WTC11 (cell line): ENCODE results near the gene AQP2. TPM values are rescaled to one million over a fixed set of nuclear protein-coding genes. Genes with fewer than 3 reads are reported as not detected.

ENCODE experiments used
- ATAC-seq: fragments of 200-7000 bp; cut with Tn5 transposase; 2 replicates; pipeline ENCODE4 v1.10.0; 2021; ENCODE audit warnings: mild to moderate bottlenecking, moderate library complexity
- CTCF ChIA-PET: fragments of 300-600 bp; sonication (Branson Sonifier 250); formaldehyde crosslinking; loops from one replicate; lab custom pipeline; 2021; ENCODE audit warnings: antibody characterized with exemption; lab: Charles Lee
- POLR2A ChIA-PET: fragments of 350-600 bp; sonication (Branson Sonifier 250); formaldehyde crosslinking; loops from one replicate; lab custom pipeline; 2021; ENCODE audit warnings: antibody characterized with exemption; lab: Charles Lee
- DNase-seq: peaks from one replicate; pipeline ENCODE4 v3.0.0; 2021; ENCODE audit warnings: low spot score
- H3K27ac Mint-ChIP-seq: 2 replicates; pipeline ENCODE4 v1.8.0; 2021; ENCODE audit warnings: mixed read lengths
- H3K27me3 Mint-ChIP-seq: 2 replicates; pipeline ENCODE4 v1.8.0; 2021; ENCODE audit warnings: low read depth, mild to moderate bottlenecking, moderate library complexity, mixed read lengths
- H3K36me3 Mint-ChIP-seq: 2 replicates; pipeline ENCODE4 v1.8.0; 2021; ENCODE audit warnings: mixed read lengths
- H3K4me1 Mint-ChIP-seq: 2 replicates; pipeline ENCODE4 v1.8.0; 2022; ENCODE audit warnings: mixed read lengths
- H3K4me3 Mint-ChIP-seq: 2 replicates; pipeline ENCODE4 v1.8.0; 2021; ENCODE audit warnings: mild to moderate bottlenecking, moderate library complexity, mixed read lengths
- H3K9me3 Mint-ChIP-seq: 2 replicates; pipeline ENCODE4 v1.8.0; 2021; ENCODE audit warnings: mixed read lengths
- E2F4 ChIP-seq: sonication (generic); formaldehyde crosslinking; IDR thresholded peaks from 2 replicates; pipeline ENCODE4 v1.8.1; 2022; ENCODE audit warnings: low read depth, mild to moderate bottlenecking, moderate library complexity, missing genetic modification reagents, borderline replicate concordance
- EMX1 ChIP-seq: fragments of 250-450 bp; sonication (Bioruptor Pico); IDR thresholded peaks from 2 replicates; pipeline ENCODE4 v1.8.0; 2021; ENCODE audit warnings: mild to moderate bottlenecking
- FOXK1 ChIP-seq: sonication (generic); formaldehyde crosslinking; IDR thresholded peaks from 2 replicates; pipeline ENCODE4 v1.8.0; 2022; ENCODE audit warnings: mild to moderate bottlenecking, moderate library complexity, missing genetic modification reagents
- FOXP4 ChIP-seq: sonication (generic); formaldehyde crosslinking; IDR thresholded peaks from 2 replicates; pipeline ENCODE4 v1.8.0; 2022; ENCODE audit warnings: mild to moderate bottlenecking, missing genetic modification reagents
- HMGA2 ChIP-seq: fragments of 250-450 bp; sonication (Bioruptor Pico); IDR thresholded peaks from 2 replicates; pipeline ENCODE4 v1.4.0; 2021; ENCODE audit warnings: mild to moderate bottlenecking, moderate library complexity
- JAZF1 ChIP-seq: fragments of 250-450 bp; sonication (Bioruptor Pico); IDR thresholded peaks from 2 replicates; pipeline ENCODE4 v1.9.0; 2021; ENCODE audit warnings: moderate library complexity, mild to moderate bottlenecking, inconsistent platforms
- MAX ChIP-seq: sonication (generic); formaldehyde crosslinking; IDR thresholded peaks from 2 replicates; pipeline ENCODE4 v1.8.0; 2022; ENCODE audit warnings: mild to moderate bottlenecking, missing genetic modification reagents
- MXD4 ChIP-seq: fragments of 250-450 bp; sonication (Bioruptor Pico); IDR thresholded peaks from 2 replicates; pipeline ENCODE4 v1.8.0; 2021; ENCODE audit warnings: mild to moderate bottlenecking, moderate library complexity, borderline replicate concordance
- MYBL2 ChIP-seq: sonication (generic); formaldehyde crosslinking; IDR thresholded peaks from 2 replicates; pipeline ENCODE4 v1.8.1; 2023; ENCODE audit warnings: mild to moderate bottlenecking, moderate library complexity, missing genetic modification reagents
- NFE2L1 ChIP-seq: sonication (generic); formaldehyde crosslinking; IDR thresholded peaks from 2 replicates; pipeline ENCODE4 v1.8.1; 2023; ENCODE audit warnings: missing genetic modification reagents
- RELA ChIP-seq: sonication (generic); formaldehyde crosslinking; IDR thresholded peaks from 2 replicates; pipeline ENCODE4 v1.8.1; 2022; ENCODE audit warnings: missing genetic modification reagents, mild to moderate bottlenecking, borderline replicate concordance
- RORB ChIP-seq: fragments of 250-450 bp; sonication (Bioruptor Pico); IDR thresholded peaks from 2 replicates; pipeline ENCODE4 v1.9.0; 2021; ENCODE audit warnings: mild to moderate bottlenecking
- ZNF121 ChIP-seq: sonication (generic); formaldehyde crosslinking; IDR thresholded peaks from 2 replicates; pipeline ENCODE4 v1.8.0; 2023; ENCODE audit warnings: missing genetic modification reagents
- ZNF219 ChIP-seq: sonication (generic); formaldehyde crosslinking; IDR thresholded peaks from 2 replicates; pipeline ENCODE4 v1.8.0; 2023; ENCODE audit warnings: missing genetic modification reagents, mild to moderate bottlenecking, borderline replicate concordance
- ZNF263 ChIP-seq: sonication (generic); formaldehyde crosslinking; IDR thresholded peaks from 2 replicates; pipeline ENCODE4 v1.8.1; 2022; ENCODE audit warnings: low read depth, mild to moderate bottlenecking, moderate library complexity, missing genetic modification reagents
- ZNF317 ChIP-seq: sonication (generic); formaldehyde crosslinking; IDR thresholded peaks from 2 replicates; pipeline ENCODE4 v1.8.1; 2023; ENCODE audit warnings: low read depth, mild to moderate bottlenecking, moderate library complexity, missing genetic modification reagents, borderline replicate concordance
- ZNF416 ChIP-seq: fragments of 250-450 bp; sonication (Bioruptor Pico); IDR thresholded peaks from 2 replicates; pipeline ENCODE4 v1.9.0; 2021; ENCODE audit warnings: mild to moderate bottlenecking, inconsistent platforms
- total RNA-seq: library from RNA; stranded (reverse); gene quantifications from 3 replicates; pipeline ENCODE4 v1.2.3, GENCODE V29; 2021

AQP2 gene
- total RNA-seq, 1 experiment from 2014 or later, result not detected

GRCh38 chr12:49982246-49983087, 31.9 kb downstream of the AQP2 start:
- no peak for DNase-seq
- CTCF ChIA-PET, result interaction anchor here (1.1 to 8.2 kb wide), 8 partner anchors 15 to 102 kb away, joined by 3 to 120 read pairs (median 5); partner anchors contain the start of gene SMARCD1
- TF ChIP-seq E2F4 (CRISPR knock-in tag) (no peak), ZNF121 (CRISPR knock-in tag) (no peak), FOXK1 (CRISPR knock-in tag) (no peak), ZNF416 (CRISPR knock-in tag) (no peak), NFE2L1 (CRISPR knock-in tag) (no peak), MYBL2 (CRISPR knock-in tag) (no peak), ZNF263 (CRISPR knock-in tag) (no peak), MAX (CRISPR knock-in tag) (no peak)
- Mint-ChIP-seq H3K4me3 (no peak overlapping the region), H3K9me3 (no peaks in the 10 kb centered on the region), H3K36me3 (peaks cover 3% of the 10 kb centered on the region), H3K4me1 (peaks cover 33% of the 10 kb centered on the region), H3K27ac (no peak overlapping the region), H3K27me3 (no peaks in the 10 kb centered on the region)
- no peak for ATAC-seq
- POLR2A ChIA-PET, result no interaction called here

- ATAC-seq, result no peak
- Mint-ChIP-seq H3K36me3 (peaks cover 13% of the 10 kb centered on the region), H3K27ac (no peak overlapping the region), H3K4me3 (no peak overlapping the region), H3K4me1 (peaks cover 26% of the 10 kb centered on the region), H3K27me3 (no peaks in the 10 kb centered on the region), H3K9me3 (no peaks in the 10 kb centered on the region)
- ChIA-PET CTCF (interaction anchor here (0.8 to 4.4 kb wide), 4 partner anchors 17 to 73 kb away, joined by 3 to 35 read pairs (median 6); no protein-coding TSS in a partner anchor), POLR2A (no interaction called here)
- DNase-seq, result no peak
- no peak for TF ChIP-seq JAZF1 (CRISPR knock-in tag)
- TF ChIP-seq EMX1 (CRISPR knock-in tag), result no peak
- no peak for TF ChIP-seq FOXP4
- TF ChIP-seq ZNF219 (CRISPR knock-in tag), result no peak
- no peak for TF ChIP-seq RELA (CRISPR knock-in tag)
- no peak for TF ChIP-seq HMGA2 (CRISPR knock-in tag)
- no peak for TF ChIP-seq ZNF317
- TF ChIP-seq MXD4 (CRISPR knock-in tag), result no peak
- TF ChIP-seq RORB (CRISPR knock-in tag), result no peak
- TF ChIP-seq MAX (CRISPR knock-in tag), result no peak
- TF ChIP-seq ZNF416 (CRISPR knock-in tag), result no peak
These were observed 33.4 kb downstream of the AQP2 start for GRCh38 chr12:49983892-49984291.
